Measurements from ENCODE around the gene CDSN.

The CDSN gene

GRCh38 chr6:31125162-31125561, 4.9 kb upstream of the CDSN start:
- no peak overlapping the region for H3K4me3 ChIP-seq (ENCODE audit: low read length, poor library complexity, severe bottlenecking)
- H3K4me1 ChIP-seq (ENCODE audit: insufficient read depth, low read length, poor library complexity, severe bottlenecking): peaks cover 3% of the 10 kb centered on the region
- H3K36me3 ChIP-seq (ENCODE audit: insufficient read depth, low read length): no peaks in the 10 kb centered on the region
- H2AFZ ChIP-seq (ENCODE audit: low read length): no peak overlapping the region
- no peak overlapping the region for H3K9ac ChIP-seq (ENCODE audit: low read depth, low read length, poor library complexity, severe bottlenecking)
- TF ChIP-seq CTCF (conservative IDR thresholded peaks at IDR 0.05; ENCODE audit: low read length) (no peak), EZH2phosphoT487 (IDR thresholded peaks at IDR 0.05; ENCODE audit: borderline replicate concordance) (no peak)
- no peaks in the 10 kb centered on the region for H3K27me3 ChIP-seq (ENCODE audit: insufficient read depth, low read length, poor library complexity, severe bottlenecking)
- H3F3A ChIP-seq (ENCODE audit: low read depth): no peaks in the 10 kb centered on the region
- H4K20me1 ChIP-seq (ENCODE audit: insufficient read depth, low read length, poor library complexity, severe bottlenecking): no peaks in the 10 kb centered on the region
- no peaks in the 10 kb centered on the region for H3K79me2 ChIP-seq (ENCODE audit: insufficient read depth, low read length)
- no peaks in the 10 kb centered on the region for H3K9me2 ChIP-seq (replicated peaks; ENCODE audit: low read depth, low read length)
- no peak overlapping the region for H3K4me2 ChIP-seq (ENCODE audit: low read depth, low read length, poor library complexity, severe bottlenecking)
- no peaks in the 10 kb centered on the region for H3K9me3 ChIP-seq (ENCODE audit: insufficient read depth, low read depth, low read length)

GRCh38 chr6:31122791-31123706, 2.8 kb upstream of the CDSN start:
- no peaks in the 10 kb centered on the region for H3K9me2 ChIP-seq (replicated peaks; ENCODE audit: low read depth, low read length)
- H3K4me1 ChIP-seq (ENCODE audit: insufficient read depth, low read length, poor library complexity, severe bottlenecking): peaks cover 3% of the 10 kb centered on the region
- no peaks in the 10 kb centered on the region for H4K20me1 ChIP-seq (ENCODE audit: insufficient read depth, low read length, poor library complexity, severe bottlenecking)
- H3K9ac ChIP-seq (ENCODE audit: low read depth, low read length, poor library complexity, severe bottlenecking): no peak overlapping the region
- H3K9me3 ChIP-seq (ENCODE audit: insufficient read depth, low read depth, low read length): no peaks in the 10 kb centered on the region
- H2AFZ ChIP-seq (ENCODE audit: low read length): no peak overlapping the region
- H3K4me2 ChIP-seq (ENCODE audit: low read depth, low read length, poor library complexity, severe bottlenecking): no peak overlapping the region
- H3K4me3 ChIP-seq (ENCODE audit: low read length, poor library complexity, severe bottlenecking): no peak overlapping the region
- TF ChIP-seq EZH2phosphoT487 (IDR thresholded peaks at IDR 0.05; ENCODE audit: borderline replicate concordance): no peak
- TF ChIP-seq CTCF (conservative IDR thresholded peaks at IDR 0.05; ENCODE audit: low read length): no peak
- H3K27me3 ChIP-seq (ENCODE audit: insufficient read depth, low read length, poor library complexity, severe bottlenecking): no peaks in the 10 kb centered on the region
- H3F3A ChIP-seq (ENCODE audit: low read depth): no peaks in the 10 kb centered on the region
- H3K79me2 ChIP-seq (ENCODE audit: insufficient read depth, low read length): no peaks in the 10 kb centered on the region
- no peaks in the 10 kb centered on the region for H3K36me3 ChIP-seq (ENCODE audit: insufficient read depth, low read length)

GRCh38 chr6:31121131-31121790, 1.0 kb upstream of the CDSN start:
- H3K9me2 ChIP-seq (replicated peaks; ENCODE audit: low read depth, low read length): no peaks in the 10 kb centered on the region
- no peaks in the 10 kb centered on the region for H3K9me3 ChIP-seq (ENCODE audit: insufficient read depth, low read depth, low read length)
- H3K4me3 ChIP-seq (ENCODE audit: low read length, poor library complexity, severe bottlenecking): no peak overlapping the region
- no peaks in the 10 kb centered on the region for H3K27me3 ChIP-seq (ENCODE audit: insufficient read depth, low read length, poor library complexity, severe bottlenecking)
- H3F3A ChIP-seq (ENCODE audit: low read depth): no peaks in the 10 kb centered on the region
- no peak overlapping the region for H2AFZ ChIP-seq (ENCODE audit: low read length)
- H4K20me1 ChIP-seq (ENCODE audit: insufficient read depth, low read length, poor library complexity, severe bottlenecking): no peaks in the 10 kb centered on the region
- no peak overlapping the region for H3K9ac ChIP-seq (ENCODE audit: low read depth, low read length, poor library complexity, severe bottlenecking)
- no peaks in the 10 kb centered on the region for H3K79me2 ChIP-seq (ENCODE audit: insufficient read depth, low read length)
- no peaks in the 10 kb centered on the region for H3K36me3 ChIP-seq (ENCODE audit: insufficient read depth, low read length)
- H3K4me1 ChIP-seq (ENCODE audit: insufficient read depth, low read length, poor library complexity, severe bottlenecking): no peaks in the 10 kb centered on the region
- no peak overlapping the region for H3K4me2 ChIP-seq (ENCODE audit: low read depth, low read length, poor library complexity, severe bottlenecking)
- TF ChIP-seq CTCF (conservative IDR thresholded peaks at IDR 0.05; ENCODE audit: low read length) (no peak), EZH2phosphoT487 (IDR thresholded peaks at IDR 0.05; ENCODE audit: borderline replicate concordance) (no peak)

Data from Loucy (cell line).